ENCODE measurements around the gene TUSC2.

TUSC2 gene

GRCh38 chr3:50334339-50335075 is 6.5 kb upstream of the TUSC2 start:
- DNase-seq = no peak

- no peak for DNase-seq
These were observed 5.8 kb upstream of the TUSC2 start for GRCh38 chr3:50333744-50334328.

- DNase-seq = no peak
These were observed 3.4 kb upstream of the TUSC2 start for GRCh38 chr3:50331364-50331907.

DNA sequence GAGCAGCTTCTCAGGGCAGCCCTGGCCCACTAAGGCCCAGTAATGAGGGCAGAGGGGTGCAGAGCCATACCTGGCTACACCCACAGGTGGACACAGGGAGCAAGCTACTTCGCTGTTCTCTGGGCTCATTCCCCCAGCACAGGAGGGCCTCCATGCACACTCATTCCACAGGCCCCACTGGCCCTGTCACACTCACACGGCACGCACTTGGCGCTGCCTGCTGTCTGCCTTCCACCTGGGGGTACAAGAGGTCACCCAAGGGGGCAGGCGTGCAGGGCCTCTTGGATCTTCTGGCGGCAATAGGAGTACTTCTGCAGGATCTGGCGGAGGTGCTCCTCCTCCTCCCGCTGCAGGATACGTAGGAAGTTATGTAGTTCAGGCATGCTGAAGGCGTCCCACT is 2.3 kb upstream of the TUSC2 start:
- no peak for DNase-seq

DNA sequence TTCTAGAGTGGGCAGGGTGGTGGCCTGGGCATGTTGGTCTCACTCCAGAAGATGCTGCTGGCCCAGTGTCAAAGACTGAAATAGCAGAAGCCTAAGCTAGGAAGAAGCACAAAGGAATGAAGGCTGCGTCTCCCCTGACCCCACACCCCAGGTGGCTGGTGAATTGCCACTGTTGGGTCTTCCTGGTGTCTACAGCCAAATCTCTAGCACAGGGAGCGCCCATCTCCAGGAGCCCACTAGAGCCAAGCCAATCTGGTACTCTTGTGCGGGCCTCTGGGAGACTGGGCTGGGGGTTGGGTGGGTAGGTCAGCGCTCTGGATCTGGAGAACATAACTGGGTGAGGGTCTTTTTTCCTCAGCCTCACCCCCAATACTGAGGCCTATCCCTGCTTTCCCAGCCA is 894 bp downstream of the TUSC2 start:
- no peak for DNase-seq

DNA sequence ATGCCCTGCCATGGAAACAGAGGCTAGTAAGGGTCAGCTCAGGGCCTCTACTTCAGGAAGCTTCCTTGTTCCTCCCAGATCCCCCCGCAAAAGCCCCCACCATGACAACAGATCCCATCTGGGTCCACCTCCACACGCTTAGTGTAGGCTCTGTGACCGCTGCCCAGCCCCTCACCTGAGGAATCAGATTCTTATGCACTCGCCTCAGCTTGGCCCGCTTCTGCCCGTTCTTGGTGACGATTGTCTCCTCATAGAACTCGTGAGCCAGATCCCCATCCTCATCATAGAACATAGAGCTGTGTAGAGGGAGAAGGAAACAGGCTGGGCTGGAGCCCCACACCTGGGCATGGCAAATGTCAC is 1.9 kb downstream of the TUSC2 start:
- no peak for DNase-seq

DNA sequence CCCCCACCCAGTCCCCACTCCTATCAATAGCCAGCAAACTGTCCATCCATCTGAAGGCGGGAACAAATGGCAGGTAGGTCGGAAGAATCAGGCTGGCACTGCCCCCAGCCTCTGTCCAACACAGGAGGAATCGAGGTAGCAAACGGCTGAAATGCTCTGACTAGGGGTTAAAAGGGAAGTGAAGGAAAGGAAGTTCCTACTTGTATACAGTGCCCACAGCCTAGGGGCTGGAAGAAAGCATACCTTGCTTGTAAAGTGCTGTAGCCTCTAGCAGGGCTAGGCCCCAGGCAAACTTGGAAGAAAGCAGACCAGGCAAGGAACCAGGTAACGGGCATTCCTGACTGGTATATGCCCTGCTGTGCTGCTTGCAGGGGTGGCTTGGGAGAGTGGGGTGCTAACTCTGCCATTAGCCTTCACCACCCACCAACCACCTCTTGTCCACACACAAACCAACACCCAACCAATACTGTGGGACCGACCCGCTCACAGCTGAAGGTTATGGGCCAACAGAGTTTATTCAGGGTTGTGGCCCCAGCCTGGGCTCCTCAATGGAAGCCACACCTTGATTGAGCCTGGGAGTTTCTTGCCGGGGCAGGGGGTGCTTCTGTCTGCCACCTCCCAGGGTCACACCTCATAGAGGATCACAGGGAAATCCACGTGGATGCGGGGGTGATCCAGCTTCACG is 2.4 kb downstream of the TUSC2 start:
- no peak for DNase-seq

DNA sequence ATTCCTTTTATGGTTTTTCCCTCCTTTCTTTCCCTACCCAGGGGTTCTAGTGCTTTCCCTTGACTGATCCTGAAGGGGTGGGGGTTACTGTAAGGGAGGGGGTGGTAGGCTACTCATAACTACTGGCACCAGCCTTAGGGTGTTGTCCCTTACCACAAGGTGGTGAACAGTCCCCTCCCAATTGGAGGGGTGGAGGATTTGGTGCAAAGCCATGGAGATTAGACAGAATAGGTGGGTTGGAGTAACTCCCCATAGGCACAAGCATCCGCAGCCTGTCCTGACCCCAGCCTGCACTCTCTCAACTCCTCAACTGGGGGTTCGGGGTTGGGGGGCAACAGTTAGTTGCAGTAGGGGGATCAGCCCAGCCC is 2.9 kb downstream of the TUSC2 start:
- DNase-seq = no peak

GRCh38 chr3:50324351-50325112 is 3.5 kb downstream of the TUSC2 start:
- DNase-seq = no peak

GRCh38 chr3:50323614-50324199 is 4.3 kb downstream of the TUSC2 start:
- DNase-seq = no peak

GRCh38 chr3:50323092-50323600 is 4.9 kb downstream of the TUSC2 start:
- no peak for DNase-seq

DNA sequence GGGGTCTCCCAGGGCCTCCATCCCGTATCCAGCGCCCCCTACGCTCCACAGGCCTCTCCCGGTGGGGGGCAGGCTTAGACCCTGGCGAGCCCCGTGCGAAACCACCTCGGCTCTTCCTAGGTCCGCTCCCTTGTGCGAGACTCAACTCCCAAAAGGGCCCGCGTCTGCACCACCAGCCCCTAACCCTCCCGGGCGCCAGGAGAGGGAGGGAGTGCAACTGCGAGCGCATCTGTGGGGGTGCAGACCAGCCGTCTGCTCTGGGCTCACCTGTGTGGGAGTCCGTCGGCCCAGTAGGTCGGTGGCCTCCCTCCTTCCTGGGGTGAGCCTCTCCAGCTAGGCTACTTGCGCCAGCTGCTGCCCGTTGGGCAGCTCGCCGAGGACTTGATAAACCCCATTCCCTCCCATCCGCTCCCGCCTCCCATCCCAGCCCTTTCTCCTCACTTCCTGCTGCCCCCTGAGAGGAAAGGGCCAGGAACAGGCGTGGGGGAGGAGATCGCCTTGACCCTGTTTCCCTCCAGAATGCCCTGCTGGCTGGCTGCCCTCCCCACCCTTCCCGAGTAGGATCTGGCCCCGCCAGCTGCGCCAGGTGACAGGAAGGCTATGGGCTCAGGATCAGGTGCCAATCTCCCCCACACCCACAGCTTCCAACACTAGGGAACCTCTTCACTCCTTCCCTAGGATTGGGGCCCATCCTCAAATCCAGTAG is 5.5 kb downstream of the TUSC2 start, which contains the start of gene HYAL2:
HYAL2 (minus strand) TSS at position 360 of the 706 bp plus-strand sequence. CDS start 2,256 bp downstream, outside the sequence.
- DNase-seq = no peak

DNA sequence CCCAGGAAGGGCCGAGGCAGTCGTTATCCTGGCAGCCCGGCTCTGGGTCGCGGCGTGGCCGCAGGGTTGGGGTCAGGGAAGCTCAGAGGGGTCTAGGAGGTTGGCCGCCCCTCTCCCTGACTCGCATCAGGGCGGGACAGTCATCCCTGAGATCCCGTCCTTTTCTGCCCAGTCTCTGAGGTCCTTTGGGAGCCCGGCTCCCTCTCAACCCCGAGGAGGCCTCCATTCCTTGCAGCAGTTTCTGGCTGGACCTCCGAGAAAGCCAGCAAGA is 6.0 kb downstream of the TUSC2 start:
- DNase-seq = no peak

DNA sequence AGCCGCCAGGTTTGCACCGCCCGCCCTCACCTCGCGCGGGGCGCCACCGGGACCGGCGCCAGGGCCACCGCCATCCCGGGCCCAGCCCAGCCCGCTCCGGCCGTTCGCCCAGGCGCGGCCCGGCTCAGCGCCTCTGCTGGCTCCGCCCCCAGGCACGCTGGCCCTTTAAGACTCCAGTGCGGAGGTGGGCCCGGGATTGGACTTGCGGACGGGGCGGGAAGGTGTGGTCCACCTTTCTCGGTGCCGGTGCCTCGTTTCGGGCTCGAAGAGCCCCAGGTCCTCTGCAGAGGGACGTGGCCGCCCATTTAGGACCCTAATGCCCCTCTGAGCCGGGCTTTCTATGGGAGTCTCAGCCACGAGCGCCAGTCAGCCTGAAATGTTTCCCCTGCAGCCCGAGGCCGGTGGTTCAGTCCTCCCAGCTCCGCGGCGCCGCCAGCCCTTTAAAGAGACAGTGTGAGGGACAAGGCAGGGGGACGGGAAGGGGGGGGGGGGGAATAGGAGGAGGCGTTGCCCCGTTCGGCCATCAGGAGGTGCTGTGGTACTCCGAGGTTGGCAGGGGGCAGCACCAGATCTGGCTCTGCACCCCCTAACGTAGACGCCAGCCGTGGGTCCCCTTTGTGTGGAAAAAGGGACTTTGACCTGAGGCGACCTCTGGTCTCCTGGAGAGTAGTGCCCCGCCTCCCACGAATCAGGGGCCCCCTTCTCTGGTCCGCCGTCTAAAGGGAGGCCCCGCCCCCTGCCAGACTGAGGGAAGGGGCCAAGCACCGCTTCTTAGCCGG is 6.5 kb downstream of the TUSC2 start:
- DNase-seq = peak; percentile 56

DNA sequence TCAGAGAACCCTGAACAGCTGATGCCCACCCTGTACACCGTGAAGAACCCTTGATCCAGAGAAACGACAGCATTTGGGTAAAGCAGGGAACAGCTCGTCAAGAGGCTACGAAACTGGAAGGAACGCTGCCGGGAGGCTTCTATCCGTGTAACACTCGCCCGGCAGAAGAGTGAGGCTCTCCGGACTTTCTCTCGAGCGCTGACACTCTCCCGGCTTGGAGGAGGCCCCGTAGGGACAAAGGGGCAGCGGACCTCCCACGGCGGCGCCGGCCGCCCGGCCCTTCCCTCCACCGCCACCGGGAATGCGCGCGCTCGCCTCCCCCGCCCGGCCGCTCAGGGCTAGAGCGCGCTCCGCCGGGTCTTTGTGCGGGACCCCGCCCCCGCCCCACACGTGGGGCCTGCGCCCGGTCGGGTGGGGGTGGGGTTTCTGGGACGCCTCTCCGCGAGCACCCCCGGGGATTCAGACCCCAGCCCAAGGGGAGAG is 7.1 kb downstream of the TUSC2 start:
- DNase-seq = no peak

DNA sequence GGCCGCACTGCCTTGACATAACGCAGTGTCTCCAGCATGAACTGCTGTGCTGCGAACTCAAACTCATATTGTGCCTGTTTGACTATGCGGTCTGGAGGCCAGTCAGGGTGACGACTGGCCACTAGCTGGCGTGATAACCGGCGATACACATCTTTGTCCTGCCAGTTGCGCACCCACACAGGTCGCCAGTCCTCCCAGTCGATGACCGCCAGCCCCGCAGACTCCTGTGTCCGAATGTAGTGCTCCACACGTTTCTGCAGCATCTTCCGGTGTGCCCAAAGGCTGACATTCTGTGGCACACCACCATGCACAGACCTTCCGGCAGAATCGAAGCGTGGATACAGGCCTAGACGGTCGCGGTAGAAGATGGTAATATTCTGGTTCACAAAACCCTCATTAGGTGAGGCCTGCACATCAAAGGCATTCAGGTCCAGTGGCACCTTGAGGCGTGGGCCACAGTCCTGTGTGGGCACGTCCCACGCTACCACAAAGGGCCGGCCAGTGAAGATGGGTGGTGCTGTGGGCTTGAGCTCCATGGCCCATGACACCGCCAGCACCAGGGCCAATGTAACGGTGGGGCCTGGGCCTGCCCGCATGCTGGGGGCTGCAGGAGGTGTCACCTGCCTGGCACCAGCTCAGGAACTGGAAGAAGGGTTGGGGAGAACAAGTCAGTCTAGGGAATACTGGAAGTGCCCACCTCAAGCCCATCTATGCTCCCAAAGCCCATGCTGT is 8.0 kb downstream of the TUSC2 start:
- DNase-seq = no peak

DNA sequence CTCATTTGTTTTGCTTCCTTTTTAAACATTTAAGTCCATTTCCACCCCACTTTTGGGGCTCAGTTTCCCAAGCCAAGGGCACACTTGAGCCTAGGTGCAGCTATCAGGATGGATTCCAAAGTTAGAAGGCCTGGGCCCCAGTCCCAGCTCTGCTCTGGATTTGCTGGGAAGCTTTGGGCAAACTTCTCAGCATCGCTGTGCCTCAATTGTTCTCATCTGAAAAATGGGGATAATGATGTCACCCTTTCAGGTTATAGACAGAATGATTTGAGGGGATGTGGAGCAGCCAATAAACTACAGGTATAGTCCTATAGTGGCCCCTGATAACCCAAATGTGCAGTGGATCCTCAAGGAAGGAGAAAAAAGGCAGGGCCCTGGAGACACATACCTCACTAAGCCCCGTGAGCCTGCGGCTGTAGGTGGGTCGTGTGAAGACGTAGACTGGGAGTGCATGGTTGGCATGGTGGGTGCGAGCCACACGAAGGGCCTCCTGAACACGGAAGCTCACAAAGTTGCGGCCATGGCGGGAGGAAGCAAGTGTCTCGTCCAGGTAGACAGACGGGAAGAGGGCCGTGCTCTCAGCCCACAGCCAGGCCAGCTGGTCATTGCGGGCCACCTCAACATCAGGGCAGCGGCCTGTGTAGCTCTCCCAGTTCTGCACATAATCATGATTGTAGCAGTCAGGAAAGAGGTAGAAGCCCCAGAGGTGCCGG is 8.7 kb downstream of the TUSC2 start:
- DNase-seq = no peak

GRCh38 chr3:50318615-50319014 is 9.4 kb downstream of the TUSC2 start:
- no peak for DNase-seq

DNA sequence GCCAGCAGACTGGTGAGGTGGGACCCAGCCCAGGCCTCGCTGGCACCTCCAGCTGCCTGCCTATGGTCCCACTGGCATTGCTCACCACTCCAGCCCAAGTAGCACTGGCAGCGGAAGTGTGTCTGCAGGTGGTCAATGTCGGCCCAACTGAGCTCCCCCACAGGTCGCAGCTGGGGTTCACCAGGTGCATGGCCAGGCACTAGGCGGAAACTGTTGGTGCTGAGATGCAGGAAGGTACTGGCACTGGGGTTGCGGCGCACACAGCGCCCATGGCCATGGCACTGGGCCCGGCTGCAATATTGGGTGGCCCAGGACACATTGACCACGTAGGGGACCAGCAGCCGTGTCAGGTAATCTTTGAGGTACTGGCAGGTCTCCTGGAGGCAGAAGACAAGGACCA is 9.9 kb downstream of the TUSC2 start:
- DNase-seq = no peak

- DNase-seq = no peak
These were observed 10.7 kb downstream of the TUSC2 start for GRCh38 chr3:50317300-50317699.

Data from NCI-H446 treated with DMSO at 0.1 percent for 48 hours (cell line).